Neural cell (in vitro differentiated cells): ENCODE results near the gene CRLF2. TPM values are rescaled to one million over a fixed set of nuclear protein-coding genes. Genes with fewer than 3 reads are reported as not detected.

Experiments
- H2AFZ ChIP-seq: fragments of 200-600, 300-800 bp; sonication (generic), shearing (Covaris generic); 2 replicates; pipeline ENCODE4 v1.6.0; 2014; ENCODE audit warnings: low read depth, mild to moderate bottlenecking, antibody characterized with exemption, low read length, moderate library complexity
- H3F3A ChIP-seq: fragments of 200-600 bp; shearing (Covaris generic); 2 replicates; pipeline ENCODE4 v1.6.1; 2016; ENCODE audit warnings: mild to moderate bottlenecking, moderate library complexity, mixed read lengths, antibody characterized with exemption, low read length; ENCODE audit not compliant: insufficient read depth, poor library complexity, severe bottlenecking
- H3K27ac ChIP-seq: fragments of 200-600, 300-800 bp; sonication (generic), shearing (Covaris generic); 2 replicates; pipeline ENCODE4 v1.5.1; 2014; ENCODE audit warnings: mild to moderate bottlenecking, low read length, moderate library complexity
- H3K27me3 ChIP-seq: fragments of 300-800, 200-600 bp; sonication (generic), shearing (Covaris generic); 2 replicates; pipeline ENCODE4 v1.6.0; 2014; ENCODE audit warnings: mild to moderate bottlenecking, low read depth, low read length, moderate library complexity; ENCODE audit not compliant: insufficient read depth
- H3K36me3 ChIP-seq: fragments of 300-800, 200-600 bp; sonication (generic), shearing (Covaris generic); 2 replicates; pipeline ENCODE4 v1.5.1; 2014; ENCODE audit warnings: mild to moderate bottlenecking, antibody characterized with exemption, low read length, moderate library complexity; ENCODE audit not compliant: insufficient read depth
- H3K4me2 ChIP-seq: fragments of 300-800, 200-600 bp; sonication (generic), shearing (Covaris generic); 2 replicates; pipeline ENCODE4 v1.6.0; 2014; ENCODE audit warnings: mild to moderate bottlenecking, low read length
- H3K4me3 ChIP-seq: fragments of 300-800, 200-600 bp; sonication (generic), shearing (Covaris generic); 2 replicates; pipeline ENCODE4 v1.5.1; 2014; ENCODE audit warnings: mild to moderate bottlenecking, low read length, moderate library complexity
- H3K79me2 ChIP-seq: fragments of 200-600 bp; shearing (Covaris generic); replicated peaks from 2 replicates; pipeline ENCODE4 v1.6.0; 2014; ENCODE audit warnings: mild to moderate bottlenecking, low read length, moderate library complexity; ENCODE audit not compliant: insufficient read depth
- H3K9ac ChIP-seq: fragments of 300-800, 200-600 bp; sonication (generic), shearing (Covaris generic); 2 replicates; pipeline ENCODE4 v1.6.1; 2016; ENCODE audit warnings: mild to moderate bottlenecking, low read length, mixed read lengths
- H3K9me2 ChIP-seq: fragments of 200-600 bp; shearing (Covaris generic); 2 replicates; pipeline ENCODE4 v1.6.1; 2016; ENCODE audit warnings: mild to moderate bottlenecking, low read length, mixed read lengths; ENCODE audit not compliant: insufficient read depth
- H3K9me3 ChIP-seq: fragments of 200-600, 300-800 bp; sonication (generic), shearing (Covaris generic); 2 replicates; pipeline ENCODE4 v1.6.1; 2016; ENCODE audit warnings: mild to moderate bottlenecking, mixed run types, low read length, moderate library complexity, mixed read lengths
- H4K20me1 ChIP-seq: fragments of 200-600 bp; shearing (Covaris generic); 2 replicates; pipeline ENCODE4 v1.6.1; 2016; ENCODE audit warnings: mild to moderate bottlenecking, mixed run types; ENCODE audit not compliant: insufficient read depth
- CTCF ChIP-seq: fragments of 450-650 bp; IDR thresholded peaks from 2 replicates; pipeline ENCODE4 v1.5.1; 2014; ENCODE audit warnings: antibody characterized with exemption, mild to moderate bottlenecking, moderate library complexity; ENCODE audit not compliant: poor library complexity, severe bottlenecking
- EP300 ChIP-seq: fragments of 450-650 bp; conservative IDR thresholded peaks from 2 replicates; pipeline ENCODE4 v1.6.1; 2014; ENCODE audit warnings: antibody characterized with exemption, mild to moderate bottlenecking, moderate library complexity; ENCODE audit not compliant: poor library complexity, severe bottlenecking
- EZH2 ChIP-seq: fragments of 200-600, 300-800 bp; shearing (Covaris generic), sonication (generic); IDR thresholded peaks from 2 replicates; pipeline ENCODE4 v1.6.1; 2014; ENCODE audit warnings: antibody characterized with exemption, low read length, borderline replicate concordance, mild to moderate bottlenecking; ENCODE audit not compliant: insufficient read depth, poor library complexity, severe bottlenecking
- MXI1 ChIP-seq: fragments of 450-650 bp; conservative IDR thresholded peaks from 2 replicates; pipeline ENCODE4 v1.6.1; 2014; ENCODE audit warnings: antibody characterized with exemption, mild to moderate bottlenecking; ENCODE audit not compliant: poor library complexity, severe bottlenecking
- POLR2AphosphoS5 ChIP-seq: IDR thresholded peaks from 2 replicates; pipeline ENCODE4 v1.6.1; 2012
- RAD21 ChIP-seq: fragments of 450-650 bp; conservative IDR thresholded peaks from 2 replicates; pipeline ENCODE4 v1.6.1; 2014; ENCODE audit warnings: antibody characterized with exemption, mild to moderate bottlenecking, moderate library complexity
- SMC3 ChIP-seq: fragments of 450-650 bp; conservative IDR thresholded peaks from 2 replicates; pipeline ENCODE4 v1.6.1; 2014; ENCODE audit warnings: antibody characterized with exemption, mild to moderate bottlenecking, moderate library complexity; ENCODE audit not compliant: poor library complexity
- TAF1 ChIP-seq: IDR thresholded peaks from 2 replicates; pipeline ENCODE4 v1.6.1; 2012; ENCODE audit warnings: low read depth
- polyA plus RNA-seq: library from polyadenylated mRNA; depleted of rRNA; stranded (reverse); fragments of >200 nt; gene quantifications from 2 replicates; pipeline ENCODE4 v1.2.3, GENCODE V29; 2014
- TF ChIP-seq, protein P1 (sequence below): IDR thresholded peaks from 2 replicates; pipeline ENCODE4 v1.6.1; 2012; ENCODE audit warnings: borderline replicate concordance

CRLF2 gene
- polyA plus RNA-seq, 1 donor from 2014 or later = not detected

DNA sequence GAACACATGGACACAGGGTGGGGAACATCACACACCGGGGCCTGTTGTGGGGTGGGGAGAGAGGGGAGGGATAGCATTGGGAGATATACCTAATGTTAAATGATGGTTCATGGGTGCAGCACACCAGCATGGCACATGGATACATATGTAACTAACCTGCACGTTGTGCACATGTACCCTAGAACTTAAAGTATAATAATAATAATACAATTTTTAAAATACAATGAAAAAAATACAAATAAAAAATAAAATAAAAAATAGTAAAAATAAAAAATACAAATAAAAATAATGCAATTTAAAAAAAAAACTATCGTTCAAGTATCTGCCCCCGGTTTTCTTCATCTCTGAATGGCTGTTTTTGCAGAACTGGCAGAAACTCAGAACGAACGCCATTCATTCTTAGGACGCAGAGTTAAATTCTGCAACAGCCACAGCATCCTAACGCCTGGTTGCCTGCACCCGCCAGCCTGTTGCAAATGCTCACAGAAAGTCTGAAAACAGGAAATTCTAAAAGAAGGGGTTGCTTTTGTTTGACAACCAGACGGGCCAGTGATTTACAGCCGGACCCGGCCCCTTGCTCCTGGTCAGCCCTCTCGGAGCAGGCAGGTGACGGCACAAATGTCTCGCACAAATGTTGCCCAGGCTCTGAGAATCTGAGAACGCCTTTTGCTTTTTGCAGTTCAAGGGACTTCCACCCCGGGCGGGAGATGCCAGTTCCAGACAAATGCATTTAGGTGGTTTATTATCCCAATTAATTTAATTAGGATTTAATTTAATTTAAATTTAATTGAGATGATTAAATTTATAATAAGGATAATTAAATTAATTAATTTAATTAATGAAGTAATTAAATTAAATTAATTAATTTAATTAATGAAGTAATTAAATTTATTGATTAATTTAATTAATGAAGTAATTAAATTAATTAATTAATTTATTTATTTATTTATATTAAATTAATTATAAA, 47.8 kb downstream of the CRLF2 start:
- no peak overlapping the region for H3K27ac ChIP-seq
- H3F3A ChIP-seq = no peaks in the 10 kb centered on the region
- no peaks in the 10 kb centered on the region for H3K79me2 ChIP-seq
- no peaks in the 10 kb centered on the region for H3K36me3 ChIP-seq
- no peak overlapping the region for H2AFZ ChIP-seq
- no peaks in the 10 kb centered on the region for H3K9me3 ChIP-seq
- no peak overlapping the region for H3K9ac ChIP-seq
- TF ChIP-seq CTCF = no peak
- no peak for TF ChIP-seq MXI1
- no peak for TF ChIP-seq EP300
- TF ChIP-seq SMC3 = no peak
- TF ChIP-seq POLR2AphosphoS5 = no peak
- TF ChIP-seq, protein P1, sequence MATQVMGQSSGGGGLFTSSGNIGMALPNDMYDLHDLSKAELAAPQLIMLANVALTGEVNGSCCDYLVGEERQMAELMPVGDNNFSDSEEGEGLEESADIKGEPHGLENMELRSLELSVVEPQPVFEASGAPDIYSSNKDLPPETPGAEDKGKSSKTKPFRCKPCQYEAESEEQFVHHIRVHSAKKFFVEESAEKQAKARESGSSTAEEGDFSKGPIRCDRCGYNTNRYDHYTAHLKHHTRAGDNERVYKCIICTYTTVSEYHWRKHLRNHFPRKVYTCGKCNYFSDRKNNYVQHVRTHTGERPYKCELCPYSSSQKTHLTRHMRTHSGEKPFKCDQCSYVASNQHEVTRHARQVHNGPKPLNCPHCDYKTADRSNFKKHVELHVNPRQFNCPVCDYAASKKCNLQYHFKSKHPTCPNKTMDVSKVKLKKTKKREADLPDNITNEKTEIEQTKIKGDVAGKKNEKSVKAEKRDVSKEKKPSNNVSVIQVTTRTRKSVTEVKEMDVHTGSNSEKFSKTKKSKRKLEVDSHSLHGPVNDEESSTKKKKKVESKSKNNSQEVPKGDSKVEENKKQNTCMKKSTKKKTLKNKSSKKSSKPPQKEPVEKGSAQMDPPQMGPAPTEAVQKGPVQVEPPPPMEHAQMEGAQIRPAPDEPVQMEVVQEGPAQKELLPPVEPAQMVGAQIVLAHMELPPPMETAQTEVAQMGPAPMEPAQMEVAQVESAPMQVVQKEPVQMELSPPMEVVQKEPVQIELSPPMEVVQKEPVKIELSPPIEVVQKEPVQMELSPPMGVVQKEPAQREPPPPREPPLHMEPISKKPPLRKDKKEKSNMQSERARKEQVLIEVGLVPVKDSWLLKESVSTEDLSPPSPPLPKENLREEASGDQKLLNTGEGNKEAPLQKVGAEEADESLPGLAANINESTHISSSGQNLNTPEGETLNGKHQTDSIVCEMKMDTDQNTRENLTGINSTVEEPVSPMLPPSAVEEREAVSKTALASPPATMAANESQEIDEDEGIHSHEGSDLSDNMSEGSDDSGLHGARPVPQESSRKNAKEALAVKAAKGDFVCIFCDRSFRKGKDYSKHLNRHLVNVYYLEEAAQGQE = no peak
- no peak for TF ChIP-seq RAD21
- no peak for TF ChIP-seq EZH2
- TF ChIP-seq TAF1 = no peak
- no peak overlapping the region for H3K4me3 ChIP-seq
- H3K4me2 ChIP-seq = no peak overlapping the region
- H3K9me2 ChIP-seq = no peaks in the 10 kb centered on the region
- H3K27me3 ChIP-seq = no peaks in the 10 kb centered on the region
- no peaks in the 10 kb centered on the region for H4K20me1 ChIP-seq

DNA sequence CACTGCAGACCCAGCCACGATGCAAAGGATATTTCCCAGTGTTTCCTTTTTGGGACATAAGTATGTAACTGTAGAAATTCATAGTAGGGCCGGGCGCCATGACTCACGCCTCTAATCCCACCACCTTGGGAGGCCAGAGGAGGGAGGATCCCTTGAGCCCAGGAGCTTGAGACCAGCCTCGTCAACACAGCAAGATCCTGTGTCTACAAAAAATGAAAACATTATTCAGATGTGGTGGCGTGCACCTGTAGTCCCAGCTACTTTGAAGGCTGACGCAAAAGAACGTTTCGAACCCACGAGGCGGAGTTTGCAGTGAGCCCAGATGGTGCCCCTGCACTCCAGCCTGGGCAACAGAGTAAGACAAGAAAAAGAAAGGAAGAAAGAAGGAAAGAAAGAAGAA, 49.2 kb downstream of the CRLF2 start:
- Histone ChIP-seq H3K4me2 (no peak overlapping the region), H3K4me3 (no peak overlapping the region)
- TF ChIP-seq MXI1 (no peak), RAD21 (no peak), TAF1 (no peak), POLR2AphosphoS5 (no peak), SMC3 (no peak), EZH2 (no peak), EP300 (no peak), CTCF (no peak)
- TF ChIP-seq, protein P1 = no peak

More for the DNA sequence above, 49.2 kb downstream of the CRLF2 start:
- no peaks in the 10 kb centered on the region for H3K36me3 ChIP-seq
- no peaks in the 10 kb centered on the region for H3K9me3 ChIP-seq
- H3K27ac ChIP-seq = no peak overlapping the region
- no peak overlapping the region for H2AFZ ChIP-seq
- no peaks in the 10 kb centered on the region for H4K20me1 ChIP-seq
- H3K9ac ChIP-seq = no peak overlapping the region
- H3F3A ChIP-seq = no peaks in the 10 kb centered on the region
- H3K27me3 ChIP-seq = no peaks in the 10 kb centered on the region
- no peaks in the 10 kb centered on the region for H3K79me2 ChIP-seq
- no peaks in the 10 kb centered on the region for H3K9me2 ChIP-seq
